HepG2 (cell line): Measurements from ENCODE around the gene OSBPL9. TPM values are rescaled to one million over a fixed set of nuclear protein-coding genes. Genes with fewer than 3 reads are reported as not detected.

Experiments
- ARNT2 ChIP-seq: sonication (generic); formaldehyde crosslinking; IDR thresholded peaks from 2 replicates; pipeline ENCODE4 v1.8.0; 2022; ENCODE audit warnings: mild to moderate bottlenecking, low read depth, missing genetic modification reagents, moderate library complexity
- CREB1 ChIP-seq, 2 experiments: fragments of 450-650 bp in 1 of 2; IDR thresholded peaks; 2 replicates each; pipeline ENCODE4 v1.6.1; 2016 to 2017; ENCODE audit warnings: control low read depth in 1 of 2, mild to moderate bottlenecking in 1 of 2, missing compliant biosample characterization in 1 of 2, missing genetic modification characterization in 1 of 2
- JUND ChIP-seq: sonication (generic); formaldehyde crosslinking; IDR thresholded peaks from 2 replicates; pipeline ENCODE4 v1.8.0; 2022; ENCODE audit warnings: mild to moderate bottlenecking, missing genetic modification reagents
- KLF13 ChIP-seq: sonication (generic); formaldehyde crosslinking; IDR thresholded peaks from 2 replicates; pipeline ENCODE4 v1.4.0; 2020; ENCODE audit warnings: mild to moderate bottlenecking, missing genetic modification reagents
- MEF2D ChIP-seq: sonication (generic); formaldehyde crosslinking; IDR thresholded peaks from 2 replicates; pipeline ENCODE4 v1.5.1; 2020; ENCODE audit warnings: mild to moderate bottlenecking, missing genetic modification reagents
- ZBTB20 ChIP-seq: sonication (generic); formaldehyde crosslinking; IDR thresholded peaks from 2 replicates; pipeline ENCODE4 v1.8.1; 2023; ENCODE audit warnings: missing genetic modification reagents, low read depth, mild to moderate bottlenecking, borderline replicate concordance
- ZFP36L1 ChIP-seq: sonication (generic); formaldehyde crosslinking; IDR thresholded peaks from 2 replicates; pipeline ENCODE4 v1.8.0; 2022; ENCODE audit warnings: mild to moderate bottlenecking, missing genetic modification reagents, moderate library complexity
- polyA plus RNA-seq, 8 experiments: library from polyadenylated mRNA; depleted of rRNA in 3 of 8; stranded (reverse) in 7 of 8; unstranded in 1 of 8; fragments of >200 nt; fragmentation: Illumina TruSeq in 4 of 8; extraction: Trizol in 4 of 8; gene quantifications; 2 replicates each; pipeline versions ENCODE4 v1.2.1 to v1.2.3, GENCODE V29; 2011 to 2016; ENCODE audit warnings: low read depth in 4 of 8, missing spikeins in 1 of 8, mixed read lengths in 1 of 8; ENCODE audit not compliant: insufficient read depth in 1 of 8
- total RNA-seq, 5 experiments: library from RNA; depleted of rRNA; stranded (reverse); fragments of >200 nt; fragmentation: Illumina TruSeq; extraction: Trizol; gene quantifications; 2 replicates each; pipeline ENCODE4 v1.2.3, GENCODE V29; 2016; ENCODE audit warnings: low read depth in 1 of 5
- TF ChIP-seq, protein P1 (sequence below): sonication (generic); formaldehyde crosslinking; IDR thresholded peaks from 2 replicates; pipeline ENCODE4 v1.8.0; 2022; ENCODE audit warnings: mild to moderate bottlenecking, missing genetic modification reagents
- TF ChIP-seq, protein P2 (sequence below): IDR thresholded peaks from 2 replicates; pipeline ENCODE4 v1.6.1; 2018; ENCODE audit warnings: missing genetic modification reagents
- TF ChIP-seq, protein P3 (sequence below): sonication (generic); formaldehyde crosslinking; conservative IDR thresholded peaks from 2 replicates; pipeline ENCODE4 v1.4.0; 2020; ENCODE audit warnings: mild to moderate bottlenecking, missing genetic modification reagents, moderate library complexity
- TF ChIP-seq, protein P4 (sequence below): sonication (generic); formaldehyde crosslinking; IDR thresholded peaks from 2 replicates; pipeline ENCODE4 v1.4.0; 2020; ENCODE audit warnings: missing genetic modification reagents
- TF ChIP-seq, protein P5 (sequence below), 2 experiments: sonication (generic) in 1 of 2; formaldehyde crosslinking in 1 of 2; IDR thresholded peaks; 2 replicates each; pipeline versions ENCODE4 v1.4.0 to v1.6.1; 2018 to 2020; ENCODE audit warnings: missing genetic modification reagents in 2 of 2, borderline replicate concordance in 1 of 2, low read depth in 1 of 2, mild to moderate bottlenecking in 1 of 2, missing biosample characterization in 1 of 2
- TF ChIP-seq, protein P6 (sequence below): sonication (generic); formaldehyde crosslinking; IDR thresholded peaks from 2 replicates; pipeline ENCODE4 v1.5.1; 2020; ENCODE audit warnings: mild to moderate bottlenecking, missing genetic modification reagents, borderline replicate concordance

The OSBPL9 gene
- total and polyA plus RNA-seq, 2 of the 13 experiments (the other 11 are each of a cell fraction or from before 2014, with no cell fraction given) = 83.6 to 142 TPM

DNA sequence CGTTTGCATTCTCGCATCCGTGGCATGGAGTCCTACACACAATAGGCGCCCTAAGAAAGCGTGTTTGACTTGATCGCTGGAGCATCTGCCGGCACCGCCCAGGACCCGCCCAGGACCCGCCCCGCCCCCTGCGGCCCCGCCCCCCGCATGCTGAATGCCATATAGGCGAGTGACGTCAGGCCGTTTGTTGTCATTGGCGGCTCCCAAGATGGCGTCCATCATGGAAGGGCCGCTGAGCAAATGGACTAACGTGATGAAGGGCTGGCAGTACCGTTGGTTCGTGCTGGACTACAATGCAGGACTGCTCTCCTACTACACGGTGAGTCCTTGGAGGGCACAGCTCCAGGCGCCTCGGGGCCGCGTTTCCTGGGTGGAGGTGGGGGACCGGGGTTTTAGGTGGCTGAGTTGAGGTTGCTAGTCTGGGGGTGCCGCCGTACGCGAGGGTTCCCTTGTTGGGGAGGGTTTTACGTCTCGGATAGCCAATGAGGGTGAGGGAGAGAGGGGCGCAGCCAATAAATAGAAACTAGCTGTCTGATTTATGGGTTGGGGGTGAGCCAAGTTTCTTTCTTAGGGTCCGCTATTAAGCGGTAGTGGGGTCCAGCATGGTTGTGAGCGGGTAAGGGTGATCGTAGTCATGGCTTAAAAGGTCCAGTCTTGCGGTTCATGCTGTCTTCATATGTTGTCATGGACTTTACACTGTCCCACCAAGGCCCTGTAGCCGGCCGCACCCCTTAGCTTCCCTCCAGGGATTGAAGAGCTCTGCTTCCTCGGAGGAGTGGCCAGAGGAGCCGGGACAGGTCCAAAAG lies at the start of gene OSBPL9 (continued):
- TF ChIP-seq, protein P1, sequence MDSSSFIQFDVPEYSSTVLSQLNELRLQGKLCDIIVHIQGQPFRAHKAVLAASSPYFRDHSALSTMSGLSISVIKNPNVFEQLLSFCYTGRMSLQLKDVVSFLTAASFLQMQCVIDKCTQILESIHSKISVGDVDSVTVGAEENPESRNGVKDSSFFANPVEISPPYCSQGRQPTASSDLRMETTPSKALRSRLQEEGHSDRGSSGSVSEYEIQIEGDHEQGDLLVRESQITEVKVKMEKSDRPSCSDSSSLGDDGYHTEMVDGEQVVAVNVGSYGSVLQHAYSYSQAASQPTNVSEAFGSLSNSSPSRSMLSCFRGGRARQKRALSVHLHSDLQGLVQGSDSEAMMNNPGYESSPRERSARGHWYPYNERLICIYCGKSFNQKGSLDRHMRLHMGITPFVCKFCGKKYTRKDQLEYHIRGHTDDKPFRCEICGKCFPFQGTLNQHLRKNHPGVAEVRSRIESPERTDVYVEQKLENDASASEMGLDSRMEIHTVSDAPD (CRISPR knock-in tag) = no peak
- TF ChIP-seq ARNT2 (no peak), ZFP36L1 (CRISPR knock-in tag) (no peak), CREB1 (IDR thresholded peaks at IDR 0.05) (peak; percentile 91), CREB1 (CRISPR knock-in tag; IDR thresholded peaks at IDR 0.05) (peak; percentile 91), JUND (no peak), ZBTB20 (CRISPR knock-in tag) (no peak), MEF2D (CRISPR knock-in tag) (no peak), KLF13 (CRISPR knock-in tag) (no peak)
- TF ChIP-seq, protein P2, sequence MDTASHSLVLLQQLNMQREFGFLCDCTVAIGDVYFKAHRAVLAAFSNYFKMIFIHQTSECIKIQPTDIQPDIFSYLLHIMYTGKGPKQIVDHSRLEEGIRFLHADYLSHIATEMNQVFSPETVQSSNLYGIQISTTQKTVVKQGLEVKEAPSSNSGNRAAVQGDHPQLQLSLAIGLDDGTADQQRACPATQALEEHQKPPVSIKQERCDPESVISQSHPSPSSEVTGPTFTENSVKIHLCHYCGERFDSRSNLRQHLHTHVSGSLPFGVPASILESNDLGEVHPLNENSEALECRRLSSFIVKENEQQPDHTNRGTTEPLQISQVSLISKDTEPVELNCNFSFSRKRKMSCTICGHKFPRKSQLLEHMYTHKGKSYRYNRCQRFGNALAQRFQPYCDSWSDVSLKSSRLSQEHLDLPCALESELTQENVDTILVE (CRISPR knock-in tag) = no peak
- TF ChIP-seq, protein P3, sequence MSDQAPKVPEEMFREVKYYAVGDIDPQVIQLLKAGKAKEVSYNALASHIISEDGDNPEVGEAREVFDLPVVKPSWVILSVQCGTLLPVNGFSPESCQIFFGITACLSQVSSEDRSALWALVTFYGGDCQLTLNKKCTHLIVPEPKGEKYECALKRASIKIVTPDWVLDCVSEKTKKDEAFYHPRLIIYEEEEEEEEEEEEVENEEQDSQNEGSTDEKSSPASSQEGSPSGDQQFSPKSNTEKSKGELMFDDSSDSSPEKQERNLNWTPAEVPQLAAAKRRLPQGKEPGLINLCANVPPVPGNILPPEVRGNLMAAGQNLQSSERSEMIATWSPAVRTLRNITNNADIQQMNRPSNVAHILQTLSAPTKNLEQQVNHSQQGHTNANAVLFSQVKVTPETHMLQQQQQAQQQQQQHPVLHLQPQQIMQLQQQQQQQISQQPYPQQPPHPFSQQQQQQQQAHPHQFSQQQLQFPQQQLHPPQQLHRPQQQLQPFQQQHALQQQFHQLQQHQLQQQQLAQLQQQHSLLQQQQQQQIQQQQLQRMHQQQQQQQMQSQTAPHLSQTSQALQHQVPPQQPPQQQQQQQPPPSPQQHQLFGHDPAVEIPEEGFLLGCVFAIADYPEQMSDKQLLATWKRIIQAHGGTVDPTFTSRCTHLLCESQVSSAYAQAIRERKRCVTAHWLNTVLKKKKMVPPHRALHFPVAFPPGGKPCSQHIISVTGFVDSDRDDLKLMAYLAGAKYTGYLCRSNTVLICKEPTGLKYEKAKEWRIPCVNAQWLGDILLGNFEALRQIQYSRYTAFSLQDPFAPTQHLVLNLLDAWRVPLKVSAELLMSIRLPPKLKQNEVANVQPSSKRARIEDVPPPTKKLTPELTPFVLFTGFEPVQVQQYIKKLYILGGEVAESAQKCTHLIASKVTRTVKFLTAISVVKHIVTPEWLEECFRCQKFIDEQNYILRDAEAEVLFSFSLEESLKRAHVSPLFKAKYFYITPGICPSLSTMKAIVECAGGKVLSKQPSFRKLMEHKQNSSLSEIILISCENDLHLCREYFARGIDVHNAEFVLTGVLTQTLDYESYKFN (CRISPR knock-in tag) = peak; percentile 26; the same call in 1 of the 2 replicates
- TF ChIP-seq, protein P4, sequence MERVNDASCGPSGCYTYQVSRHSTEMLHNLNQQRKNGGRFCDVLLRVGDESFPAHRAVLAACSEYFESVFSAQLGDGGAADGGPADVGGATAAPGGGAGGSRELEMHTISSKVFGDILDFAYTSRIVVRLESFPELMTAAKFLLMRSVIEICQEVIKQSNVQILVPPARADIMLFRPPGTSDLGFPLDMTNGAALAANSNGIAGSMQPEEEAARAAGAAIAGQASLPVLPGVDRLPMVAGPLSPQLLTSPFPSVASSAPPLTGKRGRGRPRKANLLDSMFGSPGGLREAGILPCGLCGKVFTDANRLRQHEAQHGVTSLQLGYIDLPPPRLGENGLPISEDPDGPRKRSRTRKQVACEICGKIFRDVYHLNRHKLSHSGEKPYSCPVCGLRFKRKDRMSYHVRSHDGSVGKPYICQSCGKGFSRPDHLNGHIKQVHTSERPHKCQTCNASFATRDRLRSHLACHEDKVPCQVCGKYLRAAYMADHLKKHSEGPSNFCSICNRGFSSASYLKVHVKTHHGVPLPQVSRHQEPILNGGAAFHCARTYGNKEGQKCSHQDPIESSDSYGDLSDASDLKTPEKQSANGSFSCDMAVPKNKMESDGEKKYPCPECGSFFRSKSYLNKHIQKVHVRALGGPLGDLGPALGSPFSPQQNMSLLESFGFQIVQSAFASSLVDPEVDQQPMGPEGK = no peak
- TF ChIP-seq, protein P5, sequence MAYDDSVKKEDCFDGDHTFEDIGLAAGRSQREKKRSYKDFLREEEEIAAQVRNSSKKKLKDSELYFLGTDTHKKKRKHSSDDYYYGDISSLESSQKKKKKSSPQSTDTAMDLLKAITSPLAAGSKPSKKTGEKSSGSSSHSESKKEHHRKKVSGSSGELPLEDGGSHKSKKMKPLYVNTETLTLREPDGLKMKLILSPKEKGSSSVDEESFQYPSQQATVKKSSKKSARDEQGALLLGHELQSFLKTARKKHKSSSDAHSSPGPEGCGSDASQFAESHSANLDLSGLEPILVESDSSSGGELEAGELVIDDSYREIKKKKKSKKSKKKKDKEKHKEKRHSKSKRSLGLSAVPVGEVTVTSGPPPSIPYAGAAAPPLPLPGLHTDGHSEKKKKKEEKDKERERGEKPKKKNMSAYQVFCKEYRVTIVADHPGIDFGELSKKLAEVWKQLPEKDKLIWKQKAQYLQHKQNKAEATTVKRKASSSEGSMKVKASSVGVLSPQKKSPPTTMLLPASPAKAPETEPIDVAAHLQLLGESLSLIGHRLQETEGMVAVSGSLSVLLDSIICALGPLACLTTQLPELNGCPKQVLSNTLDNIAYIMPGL (CRISPR knock-in tag; IDR thresholded peaks at IDR 0.05; ENCODE audit: borderline replicate concordance in 1 of 2, low read depth in 1 of 2) = peak in 1 of 2 experiments; percentile 43; a peak in 1 of 4 replicates
- TF ChIP-seq, protein P6, sequence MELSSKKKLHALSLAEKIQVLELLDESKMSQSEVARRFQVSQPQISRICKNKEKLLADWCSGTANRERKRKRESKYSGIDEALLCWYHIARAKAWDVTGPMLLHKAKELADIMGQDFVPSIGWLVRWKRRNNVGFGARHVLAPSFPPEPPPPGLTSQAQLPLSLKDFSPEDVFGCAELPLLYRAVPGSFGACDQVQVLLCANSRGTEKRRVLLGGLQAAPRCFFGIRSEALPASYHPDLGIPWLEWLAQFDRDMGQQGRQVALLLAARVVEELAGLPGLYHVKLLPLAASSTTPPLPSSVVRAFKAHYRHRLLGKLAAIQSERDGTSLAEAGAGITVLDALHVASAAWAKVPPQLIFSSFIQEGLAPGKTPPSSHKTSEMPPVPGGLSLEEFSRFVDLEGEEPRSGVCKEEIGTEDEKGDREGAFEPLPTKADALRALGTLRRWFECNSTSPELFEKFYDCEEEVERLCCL (CRISPR knock-in tag) = no peak
